ENCODE data around the gene RMRP.
"Not testable (repeated sequence)": the region's sequence is repeated elsewhere in the genome, so short reads cannot be mapped to it uniquely, and the experiment has no call there.

Gene RMRP

GRCh38 chr9:35612843-35613242 lies 45.0 kb downstream of the RMRP start:
- no peak for DNase-seq (ENCODE audit: low read depth in 1 of 2, low spot score in 1 of 2)

- DNase-seq (ENCODE audit: low read depth in 1 of 2, low spot score in 1 of 2) = not testable (repeated sequence)
Observed at GRCh38 chr9:35612066-35612465, 45.8 kb downstream of the RMRP start.

- peak in 1 of 2 donors; percentile 43 for DNase-seq (ENCODE audit: low read depth in 1 of 2, low spot score in 1 of 2)
Observed at GRCh38 chr9:35611230-35611797, 46.5 kb downstream of the RMRP start.

- no peak for DNase-seq (ENCODE audit: low read depth in 1 of 2, low spot score in 1 of 2)
Observed at GRCh38 chr9:35609820-35610163, 48.0 kb downstream of the RMRP start.

GRCh38 chr9:35609001-35609819 lies 48.6 kb downstream of the RMRP start:
- no peak for DNase-seq (ENCODE audit: low read depth in 1 of 2, low spot score in 1 of 2)

DNA sequence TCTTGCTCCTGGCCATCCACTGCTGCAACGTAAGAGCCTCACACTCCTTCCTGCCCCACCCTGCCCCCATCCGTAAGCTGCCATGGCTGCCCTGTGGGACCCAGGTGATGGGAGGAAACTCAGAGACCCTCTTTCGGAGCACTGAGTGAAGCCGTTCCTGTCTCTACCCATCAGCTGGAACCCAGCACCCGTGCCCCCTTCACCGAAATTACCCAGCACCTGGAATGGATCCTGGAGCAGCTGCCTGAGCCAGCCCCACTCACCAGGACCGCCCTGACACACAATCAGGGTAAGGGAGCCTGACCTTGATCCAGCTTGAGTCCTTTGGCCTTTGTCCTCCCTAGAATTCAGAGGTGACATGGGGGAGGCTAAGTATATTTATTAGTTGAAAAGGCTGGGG lies 49.6 kb downstream of the RMRP start:
- no peak for DNase-seq (ENCODE audit: low read depth in 1 of 2, low spot score in 1 of 2)

Data from activated CD4-positive, alpha-beta T cell treated with anti-CD3 and anti-CD28 coated beads, Interleukin-2, amount 50 U/mL, for 24 hours (primary cell).